A673 (cell line): ENCODE results near the gene ITPR2. TPM values are rescaled to one million over a fixed set of nuclear protein-coding genes. Genes with fewer than 3 reads are reported as not detected.

ENCODE experiments used
- BruUV-seq: library from RNA; stranded (reverse); fragments of 400-500 nt; replicated peaks from 2 replicates; lab custom pipeline; 2021; lab: Mats Ljungman, UMichigan
- CTCF ChIA-PET: fragments of 300-600 bp; sonication (Branson Sonifier 250); formaldehyde crosslinking; loops from one replicate; lab custom pipeline; 2022; ENCODE audit warnings: antibody characterized with exemption; lab: Charles Lee
- POLR2A ChIA-PET: fragments of 300-600 bp; sonication (Branson Sonifier 250); formaldehyde crosslinking; loops from one replicate; lab custom pipeline; 2022; ENCODE audit warnings: antibody characterized with exemption; ENCODE audit not compliant: low non-redundant PET; lab: Charles Lee
- DNase-seq: peaks from one replicate; pipeline ENCODE4 v3.0.0-alpha.2; 2015; ENCODE audit warnings: low spot score
- H3K27ac ChIP-seq: fragments of 200-600 bp; sonication (generic); 2 replicates; pipeline ENCODE4 v1.5.1; 2016; ENCODE audit warnings: mixed run types, low read depth, mild to moderate bottlenecking, mixed read lengths, antibody characterized with exemption, low read length; ENCODE audit not compliant: poor library complexity, severe bottlenecking
- H3K27me3 ChIP-seq: fragments of 200-600 bp; sonication (generic); replicated peaks from 2 replicates; pipeline ENCODE4 v1.6.1; 2017; ENCODE audit warnings: mixed run types, low read depth, mild to moderate bottlenecking, mixed read lengths, antibody characterized with exemption, low read length; ENCODE audit not compliant: insufficient read depth, poor library complexity
- H3K36me3 ChIP-seq: fragments of 200-600 bp; sonication (generic); 2 replicates; pipeline ENCODE4 v1.6.1; 2016; ENCODE audit warnings: mixed run types, mild to moderate bottlenecking, mixed read lengths, antibody characterized with exemption, low read length; ENCODE audit not compliant: insufficient read depth, poor library complexity, severe bottlenecking
- H3K4me1 ChIP-seq: fragments of 200-600 bp; sonication (generic); 2 replicates; pipeline ENCODE4 v1.6.1; 2017; ENCODE audit warnings: mixed run types, mild to moderate bottlenecking, mixed read lengths, antibody characterized with exemption, low read length; ENCODE audit not compliant: insufficient read depth, poor library complexity, severe bottlenecking
- H3K4me3 ChIP-seq: fragments of 200-600 bp; sonication (generic); 2 replicates; pipeline ENCODE4 v1.5.1; 2016; ENCODE audit warnings: low read depth, mixed run types, mild to moderate bottlenecking, mixed read lengths, low read length; ENCODE audit not compliant: poor library complexity, severe bottlenecking
- H3K9me3 ChIP-seq: fragments of 200-600 bp; sonication (generic); 2 replicates; pipeline ENCODE4 v1.6.1; 2016; ENCODE audit warnings: mixed run types, low read depth, mild to moderate bottlenecking, mixed read lengths, antibody characterized with exemption, low read length; ENCODE audit not compliant: poor library complexity, severe bottlenecking
- EZH2 ChIP-seq: fragments of 200-600 bp; sonication (generic); IDR thresholded peaks from 2 replicates; pipeline ENCODE4 v1.6.1; 2017; ENCODE audit warnings: borderline replicate concordance, low read depth, mild to moderate bottlenecking, mixed read lengths, antibody characterized with exemption, low read length; ENCODE audit not compliant: poor library complexity, severe bottlenecking
- intact Hi-C: fragments of 100-400 bp; cut with micrococcal nuclease; formaldehyde crosslinking; loops from one replicate; pipeline ENCODE4 v1.10.0; 2022; ENCODE audit not compliant: unreplicated experiment
- total RNA-seq: library from RNA; stranded (reverse); gene quantifications from 2 replicates; pipeline ENCODE4 v1.2.3, GENCODE V29; 2021
- TF ChIP-seq, protein P1 (sequence below): fragments of 300-800, 200-600 bp; sonication (generic); conservative IDR thresholded peaks from 2 replicates; pipeline ENCODE4 v1.5.1; 2017; ENCODE audit warnings: low read depth, mild to moderate bottlenecking, antibody characterized with exemption, low read length, moderate library complexity, mixed read lengths

The ITPR2 gene
- total RNA-seq, 1 experiment from 2014 or later, result 22.6 TPM

DNA sequence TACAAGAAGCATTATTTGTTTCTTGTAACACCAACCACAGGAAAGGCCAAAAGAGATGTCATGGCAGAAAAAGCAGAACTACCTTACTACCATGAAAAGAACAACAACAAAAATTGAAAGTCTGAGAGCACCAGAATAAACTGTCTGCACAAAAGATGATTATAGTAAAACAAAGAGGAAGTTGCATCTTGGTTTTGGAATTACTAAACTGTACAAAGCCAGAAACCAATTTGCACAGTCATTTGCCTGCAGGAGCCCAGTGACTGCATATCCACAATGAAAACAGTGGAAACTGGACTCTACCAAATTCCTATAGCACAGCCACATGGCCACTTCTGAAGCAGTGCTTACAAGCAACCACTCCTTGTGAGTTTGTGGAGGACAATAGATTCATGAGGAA, 361.4 kb downstream of the ITPR2 start:
- TF ChIP-seq EZH2, result no peak
- TF ChIP-seq, protein P1, sequence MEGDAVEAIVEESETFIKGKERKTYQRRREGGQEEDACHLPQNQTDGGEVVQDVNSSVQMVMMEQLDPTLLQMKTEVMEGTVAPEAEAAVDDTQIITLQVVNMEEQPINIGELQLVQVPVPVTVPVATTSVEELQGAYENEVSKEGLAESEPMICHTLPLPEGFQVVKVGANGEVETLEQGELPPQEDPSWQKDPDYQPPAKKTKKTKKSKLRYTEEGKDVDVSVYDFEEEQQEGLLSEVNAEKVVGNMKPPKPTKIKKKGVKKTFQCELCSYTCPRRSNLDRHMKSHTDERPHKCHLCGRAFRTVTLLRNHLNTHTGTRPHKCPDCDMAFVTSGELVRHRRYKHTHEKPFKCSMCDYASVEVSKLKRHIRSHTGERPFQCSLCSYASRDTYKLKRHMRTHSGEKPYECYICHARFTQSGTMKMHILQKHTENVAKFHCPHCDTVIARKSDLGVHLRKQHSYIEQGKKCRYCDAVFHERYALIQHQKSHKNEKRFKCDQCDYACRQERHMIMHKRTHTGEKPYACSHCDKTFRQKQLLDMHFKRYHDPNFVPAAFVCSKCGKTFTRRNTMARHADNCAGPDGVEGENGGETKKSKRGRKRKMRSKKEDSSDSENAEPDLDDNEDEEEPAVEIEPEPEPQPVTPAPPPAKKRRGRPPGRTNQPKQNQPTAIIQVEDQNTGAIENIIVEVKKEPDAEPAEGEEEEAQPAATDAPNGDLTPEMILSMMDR, result no peak
- Histone ChIP-seq H3K27me3 (no peaks in the 10 kb centered on the region), H3K36me3 (no peaks in the 10 kb centered on the region), H3K4me3 (no peak overlapping the region), H3K4me1 (no peaks in the 10 kb centered on the region), H3K9me3 (no peaks in the 10 kb centered on the region), H3K27ac (no peak overlapping the region)
- CTCF ChIA-PET, result no interaction called here
- BruUV-seq, result no TSS peak
- intact Hi-C loops, result no loop called here
- DNase-seq, result no peak
- POLR2A ChIA-PET, result no interaction called here

GRCh38 chr12:26469421-26470180, 363.4 kb downstream of the ITPR2 start:
- Histone ChIP-seq H3K27ac (no peak overlapping the region), H3K9me3 (no peaks in the 10 kb centered on the region), H3K36me3 (no peaks in the 10 kb centered on the region), H3K27me3 (no peaks in the 10 kb centered on the region), H3K4me3 (no peak overlapping the region), H3K4me1 (no peaks in the 10 kb centered on the region)
- ChIA-PET POLR2A (no interaction called here), CTCF (no interaction called here)
- TF ChIP-seq, protein P1, result no peak
- TF ChIP-seq EZH2, result no peak
- no peak for DNase-seq
- no TSS peak for BruUV-seq
- intact Hi-C loops, result no loop called here

- intact Hi-C loops, result no loop called here
- no peaks in the 10 kb centered on the region for H3K9me3 ChIP-seq
- TF ChIP-seq EZH2, result no peak
- TF ChIP-seq, protein P1, result no peak
- H3K27me3 ChIP-seq, result no peaks in the 10 kb centered on the region
- no TSS peak for BruUV-seq
- H3K4me1 ChIP-seq, result no peaks in the 10 kb centered on the region
- CTCF ChIA-PET, result no interaction called here
- no peak overlapping the region for H3K27ac ChIP-seq
- no peak overlapping the region for H3K4me3 ChIP-seq
- no peak for DNase-seq
- no peaks in the 10 kb centered on the region for H3K36me3 ChIP-seq
- POLR2A ChIA-PET, result no interaction called here
Observed at GRCh38 chr12:26467351-26467750, 365.6 kb downstream of the ITPR2 start.
